T1000 (cell line): Measurements from ENCODE around the gene MRPL38.
"Not testable (repeated sequence)": the region's sequence is repeated elsewhere in the genome, so short reads cannot be mapped to it uniquely, and the experiment has no call there.

ENCODE experiments used
- DNase-seq: peaks from one replicate; lab custom pipeline; 2025; ENCODE audit warnings: mixed read lengths; lab: John Stamatoyannopoulos, UW

MRPL38 gene

DNA sequence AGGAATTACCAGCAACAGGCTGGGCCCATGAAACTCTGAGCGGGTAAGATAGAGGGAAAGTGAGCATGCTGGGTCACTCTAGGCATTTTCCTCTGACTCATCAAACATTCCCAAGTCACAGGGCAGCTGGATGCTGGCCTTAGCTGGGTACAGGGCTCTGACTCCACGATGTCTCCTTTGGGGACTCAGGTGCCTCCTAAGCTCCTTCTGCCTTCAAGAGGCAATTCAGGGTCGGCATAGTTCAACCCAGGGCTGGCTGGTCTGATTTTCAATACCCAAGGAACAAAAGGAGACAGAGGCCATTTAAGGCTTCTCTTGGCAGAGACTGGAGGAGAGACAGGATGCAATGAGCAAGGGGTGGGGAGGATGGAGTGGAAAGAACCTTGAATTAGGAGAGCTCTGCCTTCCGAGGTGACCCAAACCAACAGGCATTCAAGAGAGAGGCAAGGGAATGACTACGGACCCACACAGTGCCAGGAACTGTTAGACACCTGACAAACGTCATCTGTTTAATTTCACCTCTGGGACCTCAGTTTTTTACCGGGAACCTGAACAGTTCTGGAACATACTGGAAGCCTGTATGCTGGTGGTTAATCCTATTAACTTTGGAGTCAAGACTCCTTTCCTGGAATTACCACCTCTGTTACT lies 50.5 kb downstream of the MRPL38 start:
- no peak for DNase-seq

DNA sequence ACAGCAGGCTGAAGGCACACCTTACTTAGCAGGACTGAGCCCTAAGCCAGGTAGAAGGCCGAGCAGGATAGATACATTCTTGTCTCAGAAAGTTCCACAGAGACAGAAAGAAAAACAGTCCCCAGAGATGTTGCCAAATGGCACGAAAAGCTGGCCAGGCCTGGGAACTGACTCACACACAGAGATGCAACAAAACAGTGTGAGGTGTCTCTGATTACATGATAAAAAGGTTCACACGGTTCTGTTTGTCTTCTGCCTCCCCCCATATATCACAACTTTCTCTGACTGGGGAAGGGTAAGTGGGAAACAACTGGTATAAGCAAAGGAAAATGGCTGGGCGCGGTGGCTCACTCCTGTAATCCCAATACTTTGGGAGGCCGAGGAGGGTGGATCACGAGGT lies 51.3 kb downstream of the MRPL38 start:
- no peak for DNase-seq

DNA sequence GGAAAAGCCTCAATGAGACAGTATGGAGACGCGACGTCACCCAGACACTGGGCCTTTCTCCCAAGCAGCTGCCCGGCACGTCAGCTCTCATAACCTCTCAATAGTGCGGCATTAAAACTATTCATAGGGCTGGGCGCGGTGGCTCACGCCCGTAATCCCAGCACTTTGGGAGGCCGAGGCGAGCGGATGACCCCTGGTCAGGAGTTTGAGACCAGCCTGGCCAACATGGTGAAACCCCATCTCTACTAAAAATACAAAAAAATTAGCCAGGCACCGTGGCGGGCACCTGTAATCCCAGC lies 53.0 kb downstream of the MRPL38 start:
- DNase-seq = not testable (repeated sequence)

DNA sequence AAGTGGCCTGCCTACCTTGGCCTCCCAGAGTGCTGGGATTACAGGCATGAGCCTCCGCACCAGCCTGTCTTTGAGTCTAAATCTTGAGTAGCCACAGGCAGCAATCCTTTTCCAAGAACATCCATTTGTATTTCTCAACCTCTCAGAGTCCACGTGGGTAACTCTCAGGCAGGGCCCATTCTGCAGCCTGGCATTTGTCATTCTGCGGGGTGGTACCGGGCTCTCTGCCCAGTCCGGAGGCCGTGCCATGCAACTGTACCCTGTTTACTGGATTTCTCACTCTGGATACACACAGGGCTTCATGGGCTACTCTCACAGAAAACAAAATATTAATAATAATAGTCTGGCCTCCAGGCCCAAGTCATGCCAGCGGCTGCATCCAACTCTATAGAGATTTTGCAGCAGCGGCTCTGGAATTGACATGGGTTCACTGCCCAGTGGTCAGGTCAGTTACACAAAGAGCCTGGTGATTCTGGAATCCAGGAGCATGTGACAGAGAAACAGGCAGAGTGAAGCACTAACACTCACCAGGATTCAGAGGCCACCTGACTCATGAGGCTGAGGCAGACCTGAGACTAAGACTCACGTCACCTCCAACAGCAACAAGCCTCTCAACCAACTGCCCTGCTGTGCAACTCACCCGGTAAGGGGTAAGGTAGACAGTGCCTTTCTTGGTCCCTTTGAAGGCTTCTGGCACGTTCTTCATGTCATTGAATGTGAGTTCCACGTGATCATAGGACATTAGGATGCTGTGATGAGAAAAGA lies 53.6 kb downstream of the MRPL38 start:
- DNase-seq = no peak

DNA sequence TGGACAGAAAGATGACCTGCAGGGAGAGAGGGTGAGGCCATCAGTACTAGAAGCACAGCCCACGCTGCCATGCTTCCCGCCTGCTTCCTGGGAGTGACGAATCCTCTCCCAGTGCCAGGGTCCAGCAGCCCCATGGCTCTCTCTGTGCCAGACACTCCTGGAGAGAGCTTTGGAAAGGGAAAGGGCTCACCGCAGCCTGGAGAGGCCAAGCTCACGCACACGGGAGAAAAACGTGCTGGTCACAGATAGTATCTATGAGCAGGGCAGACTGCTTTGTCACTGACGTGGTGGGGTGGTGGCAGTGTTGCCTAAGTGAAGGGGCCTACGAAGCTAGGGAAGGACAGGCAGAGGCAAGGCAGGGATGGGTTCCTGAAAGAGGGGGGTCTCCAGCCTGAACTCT lies 55.0 kb downstream of the MRPL38 start:
- no peak for DNase-seq

DNA sequence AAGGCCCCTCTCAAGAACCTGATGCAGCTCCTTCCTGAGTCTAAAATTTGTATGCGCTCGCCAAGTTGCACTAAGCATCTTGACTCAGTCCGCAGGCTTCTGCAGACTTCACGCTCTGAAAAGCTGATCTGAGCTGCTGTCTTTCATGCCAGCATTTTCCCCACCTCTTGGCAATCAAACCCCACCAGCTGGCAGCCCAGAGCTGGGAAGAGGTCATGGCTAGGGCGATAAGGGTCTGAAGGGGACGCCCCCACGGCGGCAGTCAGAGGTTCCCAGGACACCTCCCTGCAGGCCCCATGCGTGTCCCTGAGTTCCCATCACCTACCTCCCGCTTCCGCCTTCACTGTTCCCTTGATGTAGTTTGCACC lies 55.4 kb downstream of the MRPL38 start:
- DNase-seq = no peak
